B cell (primary cell): ENCODE data around the gene KRT14. TPM values are rescaled to one million over a fixed set of nuclear protein-coding genes. Genes with fewer than 3 reads are reported as not detected.

Source experiments
- ATAC-seq: fragments of 200-7000 bp; cut with Tn5 transposase; one replicate; pipeline ENCODE4 v1.10.0; 2021; ENCODE audit warnings: low read depth, mild to moderate bottlenecking, moderate number of reproducible peaks, moderate library complexity
- CTCF ChIA-PET: fragments of 350-600 bp; sonication (Branson Sonifier 250); formaldehyde crosslinking; loops from one replicate; lab custom pipeline; 2021; ENCODE audit warnings: antibody characterized with exemption, inconsistent platforms; lab: Charles Lee
- POLR2A ChIA-PET: fragments of 350-600 bp; sonication (Branson Sonifier 250); formaldehyde crosslinking; loops from one replicate; lab custom pipeline; 2021; ENCODE audit warnings: antibody characterized with exemption; lab: Charles Lee
- DNase-seq: peaks from one replicate; pipeline ENCODE4 v3.0.0; 2013
- H2AFZ ChIP-seq: 2 replicates; pipeline ENCODE4 v1.6.1; 2012; ENCODE audit warnings: mild to moderate bottlenecking, low read depth, low read length; ENCODE audit not compliant: insufficient read depth, poor library complexity, severe bottlenecking
- H3K27ac ChIP-seq, 2 donors: 1 replicate in 1 of 2; 2 replicates in 1 of 2; pipeline ENCODE4 v1.5.1; 2012 to 2013; ENCODE audit warnings: low read length in 2 of 2, mild to moderate bottlenecking in 2 of 2, moderate library complexity in 1 of 2
- H3K27me3 ChIP-seq, 4 experiments: fragments of 200-600 bp in 1 of 4; sonication (generic) in 1 of 4; replicated peaks in 1 of 4; 1 replicate in 2 of 4; 2 replicates in 2 of 4; pipeline versions ENCODE4 v1.6.1 to v1.7.0; 2013 to 2016; ENCODE audit warnings: low read length in 3 of 4, mild to moderate bottlenecking in 2 of 4, mixed read lengths in 1 of 4, moderate library complexity in 1 of 4; ENCODE audit not compliant: insufficient read depth in 4 of 4, control insufficient read depth in 3 of 4; ENCODE audit errors: control extremely low read depth in 1 of 4
- H3K36me3 ChIP-seq, 2 experiments: replicated peaks in 1 of 2; 1 replicate in 1 of 2; 2 replicates in 1 of 2; pipeline versions ENCODE4 v1.6.1 to v1.7.1; 2013; ENCODE audit warnings: low read length in 1 of 2; ENCODE audit not compliant: insufficient read depth in 2 of 2, control insufficient read depth in 1 of 2; ENCODE audit errors: control extremely low read depth in 1 of 2, extremely low read depth in 1 of 2
- H3K4me1 ChIP-seq, 2 donors: fragments of 200-600 bp in 1 of 2; sonication (generic) in 1 of 2; 1 replicate in 1 of 2; 2 replicates in 1 of 2; pipeline versions ENCODE4 v1.5.1 to v1.6.1; 2013 to 2017; ENCODE audit warnings: low read length in 2 of 2; ENCODE audit not compliant: control insufficient read depth in 2 of 2, insufficient read depth in 2 of 2
- H3K4me2 ChIP-seq: replicated peaks from 2 replicates; pipeline ENCODE3; 2012; ENCODE audit warnings: mild to moderate bottlenecking, low read depth, low read length; ENCODE audit not compliant: poor library complexity, severe bottlenecking
- H3K4me3 ChIP-seq, 5 experiments: fragments of 200-600 bp in 1 of 5; sonication (generic) in 1 of 5; 1 replicate in 3 of 5; 2 replicates in 2 of 5; pipeline versions ENCODE4 v1.5.1 to v1.7.0; 2011 to 2016; ENCODE audit warnings: low read length in 4 of 5, mild to moderate bottlenecking in 4 of 5, low read depth in 2 of 5, control low read depth in 1 of 5, moderate library complexity in 1 of 5; ENCODE audit not compliant: insufficient read depth in 1 of 5; ENCODE audit errors: control extremely low read depth in 1 of 5, extremely low read depth in 1 of 5
- H3K79me2 ChIP-seq: fragments of 200-600 bp; sonication (generic); one replicate; pipeline ENCODE4 v1.6.0; 2016; ENCODE audit warnings: low read length; ENCODE audit not compliant: control insufficient read depth, insufficient read depth
- H3K9ac ChIP-seq: fragments of 200-600 bp; sonication (generic); 2 replicates; pipeline ENCODE4 v1.6.1; 2017; ENCODE audit warnings: mild to moderate bottlenecking, low read length, moderate library complexity
- H3K9me3 ChIP-seq, 3 donors: one replicate each; pipeline versions ENCODE4 v1.6.1 to v1.7.1; 2013; ENCODE audit warnings: low read length in 2 of 3; ENCODE audit not compliant: control insufficient read depth in 2 of 3, insufficient read depth in 1 of 3; ENCODE audit errors: control extremely low read depth in 1 of 3
- H4K20me1 ChIP-seq: 2 replicates; pipeline ENCODE4 v1.6.0; 2012; ENCODE audit warnings: mild to moderate bottlenecking, low read length; ENCODE audit not compliant: insufficient read depth, control insufficient read depth, poor library complexity, severe bottlenecking
- H3K27ac Mint-ChIP-seq: one replicate; pipeline ENCODE4 v1.8.0; 2021; ENCODE audit warnings: mixed read lengths
- H3K27me3 Mint-ChIP-seq: one replicate; pipeline ENCODE4 v1.8.0; 2021; ENCODE audit warnings: mixed read lengths
- H3K4me1 Mint-ChIP-seq: one replicate; pipeline ENCODE4 v1.8.0; 2021; ENCODE audit warnings: mixed read lengths
- H3K4me3 Mint-ChIP-seq: one replicate; pipeline ENCODE4 v1.8.0; 2021; ENCODE audit warnings: mixed read lengths
- H3K9me3 Mint-ChIP-seq: one replicate; pipeline ENCODE4 v1.8.0; 2022; ENCODE audit warnings: mixed read lengths; ENCODE audit not compliant: insufficient read depth
- CTCF ChIP-seq: fragments of 200-600 bp; IDR thresholded peaks from one replicate; pipeline ENCODE4 v1.8.0; 2022; ENCODE audit warnings: antibody characterized with exemption, mild to moderate bottlenecking
- EZH2 ChIP-seq: IDR thresholded peaks from 2 replicates; pipeline ENCODE4 v1.6.1; 2012; ENCODE audit warnings: borderline replicate concordance, low read depth, mild to moderate bottlenecking, moderate library complexity, low read length; ENCODE audit not compliant: insufficient read depth, poor library complexity, severe bottlenecking
- WGBS: methylation state at CpG from one replicate; pipeline ENCODE4 v1.1.5; 2013; ENCODE audit warnings: missing lambda C conversion rate; ENCODE audit not compliant: insufficient coverage; 5-methylcytosine and 5-hydroxymethylcytosine counted together
- intact Hi-C: fragments of 100-400 bp; cut with micrococcal nuclease; formaldehyde crosslinking; loops from one replicate; pipeline ENCODE4 v1.10.0; 2022
- polyA plus RNA-seq: library from polyadenylated mRNA; depleted of rRNA; stranded (reverse); fragments of >200 nt; gene quantifications from 2 replicates; pipeline ENCODE4 v1.2.3, GENCODE V29; 2012
- total RNA-seq, 2 donors: library from RNA; stranded (reverse); fragments of 120-200 nt in 1 of 2; gene quantifications; 1 replicate in 1 of 2; 2 replicates in 1 of 2; pipeline versions ENCODE4 v1.2.3 to v1.2.4, GENCODE V29; 2013 to 2022

KRT14 gene
- total and polyA plus RNA-seq, 2 donors (not counting 1 experiment from before 2014, with no cell fraction given), result not detected

GRCh38 chr17:41625602-41626001 is 38.9 kb upstream of the KRT14 start:
- Histone ChIP-seq H3K9me3 (no peaks in the 10 kb centered on the region), H2AFZ (no peak overlapping the region), H3K27me3 (no peaks in the 10 kb centered on the region), H3K9ac (no peak overlapping the region), H3K4me2 (no peak overlapping the region), H3K79me2 (no peaks in the 10 kb centered on the region), H3K4me3 (no peak overlapping the region), H4K20me1 (no peaks in the 10 kb centered on the region), H3K4me1 (no peaks in the 10 kb centered on the region), H3K27ac (no peak overlapping the region), H3K36me3 (no peaks in the 10 kb centered on the region)
- Mint-ChIP-seq H3K4me3 (no peak overlapping the region), H3K27ac (no peak overlapping the region), H3K9me3 (no peaks in the 10 kb centered on the region), H3K4me1 (no peaks in the 10 kb centered on the region), H3K27me3 (peaks cover 20% of the 10 kb centered on the region)
- ChIA-PET CTCF (interaction anchor here (0.7 kb wide), 1 partner anchor 844 kb away, joined by 3 read pairs; no protein-coding TSS in a partner anchor), POLR2A (no interaction called here)
- DNase-seq (no peak), ATAC-seq (no peak)
- WGBS, result 72% methylated on average over 15 of the region's 16 CpGs
- intact Hi-C loops, result no loop called here
- TF ChIP-seq CTCF (no peak), EZH2 (no peak)

- peaks cover 26% of the 10 kb centered on the region for H3K27me3 Mint-ChIP-seq
- no peak within 1 kb of the TSS for H3K4me2 ChIP-seq
- ATAC-seq (no peak), DNase-seq (no peak)
- ChIA-PET CTCF (no interaction called here), POLR2A (no interaction called here)
- no peaks in the 10 kb centered on the region for H3K27me3 ChIP-seq
- H3K4me1 ChIP-seq, result no peaks in the 10 kb centered on the region
- H3K27ac ChIP-seq, result no peak within 1 kb of the TSS
- no peak within 1 kb of the TSS for H3K27ac Mint-ChIP-seq
- TF ChIP-seq EZH2 (no peak), CTCF (no peak)
- H3K9me3 ChIP-seq, result no peaks in the 10 kb centered on the region
- H3K79me2 ChIP-seq, result no peaks in the 10 kb centered on the region
- no peak within 1 kb of the TSS for H3K4me3 ChIP-seq
- H3K9me3 Mint-ChIP-seq, result no peaks in the 10 kb centered on the region
- no peak within 1 kb of the TSS for H2AFZ ChIP-seq
- H3K9ac ChIP-seq, result no peak within 1 kb of the TSS
- H3K4me3 Mint-ChIP-seq, result no peak within 1 kb of the TSS
- no peaks in the 10 kb centered on the region for H3K4me1 Mint-ChIP-seq
- no peaks in the 10 kb centered on the region for H3K36me3 ChIP-seq
- no peaks in the 10 kb centered on the region for H4K20me1 ChIP-seq
- WGBS, result 86% methylated on average over 25 of the region's 33 CpGs
- intact Hi-C loops, result no loop called here
Measured at GRCh38 chr17:41624208-41625101, 37.8 kb upstream of the KRT14 start, which contains the start of gene KRT17. KRT17 (minus strand) TSS chr17:41624575; CDS start chr17:41624509, 66 bp downstream.
